ENCODE measurements around the gene PRKN.

The PRKN gene

GRCh38 chr6:161438430-161439030 lies 1289.0 kb downstream of the PRKN start:
- Histone ChIP-seq H3K4me2 (ENCODE audit: low read length) (no peak overlapping the region), H3K27me3 (ENCODE audit: low read depth, low read length) (no peaks in the 10 kb centered on the region), H3K9me3 (ENCODE audit: insufficient read depth, low read length) (no peaks in the 10 kb centered on the region), H4K20me1 (ENCODE audit: insufficient read depth, low read length) (no peaks in the 10 kb centered on the region), H3K79me2 (ENCODE audit: low read length) (no peaks in the 10 kb centered on the region), H3K27ac (ENCODE audit: low read length) (no peak overlapping the region), H3K4me1 (ENCODE audit: low read length) (no peaks in the 10 kb centered on the region), H3K4me3 (ENCODE audit: low read length) (no peak overlapping the region), H2AFZ (ENCODE audit: low read depth, low read length) (no peak overlapping the region), H3K9ac (ENCODE audit: low read length) (no peak overlapping the region), H3K36me3 (replicated peaks; ENCODE audit: low read depth, low read length) (no peaks in the 10 kb centered on the region)
- TF ChIP-seq CTCF (IDR thresholded peaks at IDR 0.05; ENCODE audit: low read depth, low read length) (no peak), EZH2phosphoT487 (IDR thresholded peaks at IDR 0.05; ENCODE audit: low read depth) (no peak)

- H2AFZ ChIP-seq (ENCODE audit: low read depth, low read length) = no peak overlapping the region
- no peaks in the 10 kb centered on the region for H3K4me1 ChIP-seq (ENCODE audit: low read length)
- H3K4me2 ChIP-seq (ENCODE audit: low read length) = no peak overlapping the region
- no peak overlapping the region for H3K4me3 ChIP-seq (ENCODE audit: low read length)
- H3K9me3 ChIP-seq (ENCODE audit: insufficient read depth, low read length) = no peaks in the 10 kb centered on the region
- no peaks in the 10 kb centered on the region for H3K79me2 ChIP-seq (ENCODE audit: low read length)
- H3K27ac ChIP-seq (ENCODE audit: low read length) = no peak overlapping the region
- no peaks in the 10 kb centered on the region for H4K20me1 ChIP-seq (ENCODE audit: insufficient read depth, low read length)
- no peaks in the 10 kb centered on the region for H3K27me3 ChIP-seq (ENCODE audit: low read depth, low read length)
- no peak overlapping the region for H3K9ac ChIP-seq (ENCODE audit: low read length)
- no peaks in the 10 kb centered on the region for H3K36me3 ChIP-seq (replicated peaks; ENCODE audit: low read depth, low read length)
- TF ChIP-seq EZH2phosphoT487 (IDR thresholded peaks at IDR 0.05; ENCODE audit: low read depth) (no peak), CTCF (IDR thresholded peaks at IDR 0.05; ENCODE audit: low read depth, low read length) (no peak)
Observed at GRCh38 chr6:161437851-161438250, 1289.7 kb downstream of the PRKN start.

- H2AFZ ChIP-seq (ENCODE audit: low read depth, low read length) = no peak overlapping the region
Observed at GRCh38 chr6:161436106-161436876, 1291.3 kb downstream of the PRKN start.

GRCh38 chr6:161435748-161436070 lies 1291.9 kb downstream of the PRKN start:
- Histone ChIP-seq H3K79me2 (ENCODE audit: low read length) (no peaks in the 10 kb centered on the region), H3K4me3 (ENCODE audit: low read length) (no peak overlapping the region), H3K36me3 (replicated peaks; ENCODE audit: low read depth, low read length) (no peaks in the 10 kb centered on the region), H3K27ac (ENCODE audit: low read length) (no peak overlapping the region), H2AFZ (ENCODE audit: low read depth, low read length) (no peak overlapping the region), H3K9ac (ENCODE audit: low read length) (no peak overlapping the region), H3K4me1 (ENCODE audit: low read length) (no peaks in the 10 kb centered on the region), H3K4me2 (ENCODE audit: low read length) (no peak overlapping the region), H3K27me3 (ENCODE audit: low read depth, low read length) (no peaks in the 10 kb centered on the region), H3K9me3 (ENCODE audit: insufficient read depth, low read length) (no peaks in the 10 kb centered on the region), H4K20me1 (ENCODE audit: insufficient read depth, low read length) (no peaks in the 10 kb centered on the region)
- TF ChIP-seq EZH2phosphoT487 (IDR thresholded peaks at IDR 0.05; ENCODE audit: low read depth) (no peak), CTCF (IDR thresholded peaks at IDR 0.05; ENCODE audit: low read depth, low read length) (no peak)

More at GRCh38 chr6:161436106-161436876, 1291.3 kb downstream of the PRKN start:
- TF ChIP-seq EZH2phosphoT487 (IDR thresholded peaks at IDR 0.05; ENCODE audit: low read depth) = no peak
- Histone ChIP-seq H3K4me3 (ENCODE audit: low read length) (no peak overlapping the region), H4K20me1 (ENCODE audit: insufficient read depth, low read length) (no peaks in the 10 kb centered on the region), H3K79me2 (ENCODE audit: low read length) (no peaks in the 10 kb centered on the region), H3K36me3 (replicated peaks; ENCODE audit: low read depth, low read length) (no peaks in the 10 kb centered on the region), H3K9me3 (ENCODE audit: insufficient read depth, low read length) (no peaks in the 10 kb centered on the region), H3K27ac (ENCODE audit: low read length) (no peak overlapping the region), H3K27me3 (ENCODE audit: low read depth, low read length) (no peaks in the 10 kb centered on the region), H3K9ac (ENCODE audit: low read length) (no peak overlapping the region), H3K4me1 (ENCODE audit: low read length) (no peaks in the 10 kb centered on the region), H3K4me2 (ENCODE audit: low read length) (no peak overlapping the region)

Data from OCI-LY3 (cell line).